ENCODE results near the gene ECHDC1. TPM values are rescaled to one million over a fixed set of nuclear protein-coding genes. Genes with fewer than 3 reads are reported as not detected.

The ECHDC1 gene
- total RNA-seq, 4 donors from 2014 or later, result 23.9 to 42.6 (median 38.0) TPM

- Histone ChIP-seq H3K36me3 (peaks cover 3% of the 10 kb centered on the region), H3K9me3 (no peaks in the 10 kb centered on the region), H3K4me3 (no peak overlapping the region), H3K27me3 (no peaks in the 10 kb centered on the region), H3K27ac (no peak overlapping the region), H3K4me1 (peaks cover 17% of the 10 kb centered on the region)
- no peak for DNase-seq (ENCODE audit: low spot score in 2 of 2)
- TF ChIP-seq EP300 (IDR thresholded peaks at IDR 0.05) (no peak), POLR2A (IDR thresholded peaks at IDR 0.05) (no peak), CTCF (IDR thresholded peaks at IDR 0.05) (no peak), POLR2AphosphoS5 (IDR thresholded peaks at IDR 0.05) (no peak)
These were observed 43.0 kb downstream of the ECHDC1 start for GRCh38 chr6:127300411-127300810.

DNA sequence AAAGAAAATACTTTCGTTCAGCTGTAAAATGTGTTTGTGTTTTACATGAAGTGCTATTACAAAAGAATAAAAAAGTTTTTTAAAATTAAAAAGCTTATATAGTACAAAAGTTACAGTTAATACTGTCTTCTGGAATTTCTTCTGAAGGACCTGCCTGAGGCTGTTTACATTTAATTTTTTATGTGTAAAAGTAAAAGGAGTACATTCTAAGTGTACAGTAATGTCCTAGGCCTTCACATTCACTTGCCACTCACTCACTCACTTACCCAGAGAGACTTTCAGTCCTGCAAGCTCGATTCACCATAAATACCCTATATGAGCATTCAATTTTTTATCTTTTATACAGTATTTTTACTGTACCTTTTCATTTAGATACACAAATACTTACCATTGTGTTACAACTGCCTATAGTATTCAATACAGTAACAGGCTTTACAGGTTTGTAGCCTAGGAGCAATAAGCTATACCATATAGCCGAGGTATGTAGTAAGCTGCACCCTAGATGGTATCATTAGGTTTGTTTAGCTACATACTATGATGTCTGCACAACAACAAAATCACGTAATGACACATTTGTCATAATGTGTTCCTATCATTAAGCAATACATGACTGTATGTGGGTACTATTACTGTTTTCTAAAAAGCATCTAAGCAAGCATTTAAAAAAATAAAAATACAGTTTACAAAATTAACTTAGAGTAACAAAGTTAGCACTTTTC is 43.7 kb downstream of the ECHDC1 start:
- H3K27me3 ChIP-seq, result no peaks in the 10 kb centered on the region
- 79% methylated on average over 4 of the region's 4 CpGs for WGBS
- TF ChIP-seq POLR2AphosphoS5 (IDR thresholded peaks at IDR 0.05) (no peak), CTCF (IDR thresholded peaks at IDR 0.05) (no peak), POLR2A (IDR thresholded peaks at IDR 0.05) (no peak), EP300 (IDR thresholded peaks at IDR 0.05) (no peak)
- peaks cover 17% of the 10 kb centered on the region for H3K4me1 ChIP-seq
- no peak for DNase-seq (ENCODE audit: low spot score in 2 of 2)
- H3K27ac ChIP-seq, result no peak overlapping the region
- H3K9me3 ChIP-seq, result no peaks in the 10 kb centered on the region
- H3K36me3 ChIP-seq, result peaks cover 3% of the 10 kb centered on the region
- no peak overlapping the region for H3K4me3 ChIP-seq

GRCh38 chr6:127298475-127298874 is 44.9 kb downstream of the ECHDC1 start:
- H3K4me3 ChIP-seq, result no peak overlapping the region
- H3K27ac ChIP-seq, result no peak overlapping the region
- peaks cover 3% of the 10 kb centered on the region for H3K36me3 ChIP-seq
- no peak for TF ChIP-seq CTCF (IDR thresholded peaks at IDR 0.05)
- no peak for TF ChIP-seq POLR2AphosphoS5 (IDR thresholded peaks at IDR 0.05)
- no peak for TF ChIP-seq POLR2A (IDR thresholded peaks at IDR 0.05)
- no peak for TF ChIP-seq EP300 (IDR thresholded peaks at IDR 0.05)
- WGBS, result 95% methylated on average over 2 of the region's 2 CpGs
- no peak for DNase-seq (ENCODE audit: low spot score in 2 of 2)
- H3K9me3 ChIP-seq, result no peaks in the 10 kb centered on the region
- no peaks in the 10 kb centered on the region for H3K27me3 ChIP-seq
- H3K4me1 ChIP-seq, result peaks cover 13% of the 10 kb centered on the region

DNA sequence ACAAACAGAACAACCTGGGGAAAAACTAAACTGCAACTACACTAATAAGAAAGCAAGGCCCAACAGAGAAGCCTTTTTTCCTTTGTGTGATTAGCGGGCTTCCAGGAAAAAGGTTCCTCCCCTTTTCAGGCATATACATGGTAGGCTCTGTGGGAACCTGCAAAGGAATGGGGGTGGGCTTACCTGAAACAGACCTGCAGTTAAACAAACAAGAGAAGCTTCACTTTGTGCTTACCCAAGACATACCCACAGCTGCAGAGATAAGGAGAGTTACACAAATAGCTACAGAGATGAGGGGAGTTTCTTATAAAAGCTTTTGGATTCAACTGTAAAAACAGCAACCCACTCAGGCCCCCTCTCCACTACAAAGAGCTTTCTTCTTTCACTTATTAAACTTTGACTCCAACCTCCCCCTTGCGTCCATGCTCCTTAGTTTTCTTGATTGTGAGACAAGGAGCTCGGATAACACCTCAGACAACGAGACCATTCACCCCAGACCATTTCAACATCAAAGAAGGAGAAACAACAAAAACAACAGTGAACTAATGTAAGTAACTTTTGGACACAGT is 45.8 kb downstream of the ECHDC1 start:
- Histone ChIP-seq H3K27me3 (no peaks in the 10 kb centered on the region), H3K4me1 (peaks cover 6% of the 10 kb centered on the region), H3K36me3 (peaks cover 3% of the 10 kb centered on the region), H3K9me3 (no peaks in the 10 kb centered on the region), H3K27ac (no peak overlapping the region), H3K4me3 (no peak overlapping the region)
- 80% methylated on average over 4 of the region's 4 CpGs for WGBS
- no peak for TF ChIP-seq EP300 (IDR thresholded peaks at IDR 0.05)
- no peak for TF ChIP-seq POLR2AphosphoS5 (IDR thresholded peaks at IDR 0.05)
- no peak for TF ChIP-seq CTCF (IDR thresholded peaks at IDR 0.05)
- no peak for TF ChIP-seq POLR2A (IDR thresholded peaks at IDR 0.05)
- no peak for DNase-seq (ENCODE audit: low spot score in 2 of 2)

DNA sequence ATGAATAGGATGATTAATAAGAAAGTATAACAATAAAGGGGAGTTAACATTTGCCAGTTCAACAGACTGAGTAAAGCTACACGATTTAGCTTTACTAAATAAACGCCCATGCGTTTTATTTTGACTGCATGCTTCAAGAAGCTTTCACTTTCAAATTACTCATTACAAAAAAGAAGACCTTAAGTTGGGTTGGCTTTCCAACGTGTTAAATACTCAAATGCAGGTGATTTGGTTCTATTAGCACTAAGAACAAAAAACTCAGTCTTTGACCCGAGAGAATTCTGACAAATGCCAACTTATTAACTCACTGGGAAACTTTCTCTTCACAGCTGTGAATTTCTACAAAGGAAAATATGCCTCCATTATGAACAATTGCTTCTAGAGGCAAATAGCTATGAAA is 51.9 kb downstream of the ECHDC1 start:
- Histone ChIP-seq H3K4me1 (no peaks in the 10 kb centered on the region), H3K4me3 (no peak overlapping the region), H3K27me3 (no peaks in the 10 kb centered on the region), H3K36me3 (peaks cover 17% of the 10 kb centered on the region), H3K9me3 (no peaks in the 10 kb centered on the region), H3K27ac (no peak overlapping the region)
- no peak for DNase-seq (ENCODE audit: low spot score in 2 of 2)
- WGBS, result 71% methylated on average over 5 of the region's 5 CpGs
- TF ChIP-seq EP300 (IDR thresholded peaks at IDR 0.05) (no peak), POLR2AphosphoS5 (IDR thresholded peaks at IDR 0.05) (no peak), CTCF (IDR thresholded peaks at IDR 0.05) (no peak), POLR2A (IDR thresholded peaks at IDR 0.05) (no peak)

Measured in suprapubic skin (tissue), 4 donors.